Measurements from ENCODE around the gene LOX. TPM values are rescaled to one million over a fixed set of nuclear protein-coding genes. Genes with fewer than 3 reads are reported as not detected.

Gene LOX
- total RNA-seq, 4 donors from 2014 or later = 6.6 to 15.2 (median 12.2) TPM

DNA sequence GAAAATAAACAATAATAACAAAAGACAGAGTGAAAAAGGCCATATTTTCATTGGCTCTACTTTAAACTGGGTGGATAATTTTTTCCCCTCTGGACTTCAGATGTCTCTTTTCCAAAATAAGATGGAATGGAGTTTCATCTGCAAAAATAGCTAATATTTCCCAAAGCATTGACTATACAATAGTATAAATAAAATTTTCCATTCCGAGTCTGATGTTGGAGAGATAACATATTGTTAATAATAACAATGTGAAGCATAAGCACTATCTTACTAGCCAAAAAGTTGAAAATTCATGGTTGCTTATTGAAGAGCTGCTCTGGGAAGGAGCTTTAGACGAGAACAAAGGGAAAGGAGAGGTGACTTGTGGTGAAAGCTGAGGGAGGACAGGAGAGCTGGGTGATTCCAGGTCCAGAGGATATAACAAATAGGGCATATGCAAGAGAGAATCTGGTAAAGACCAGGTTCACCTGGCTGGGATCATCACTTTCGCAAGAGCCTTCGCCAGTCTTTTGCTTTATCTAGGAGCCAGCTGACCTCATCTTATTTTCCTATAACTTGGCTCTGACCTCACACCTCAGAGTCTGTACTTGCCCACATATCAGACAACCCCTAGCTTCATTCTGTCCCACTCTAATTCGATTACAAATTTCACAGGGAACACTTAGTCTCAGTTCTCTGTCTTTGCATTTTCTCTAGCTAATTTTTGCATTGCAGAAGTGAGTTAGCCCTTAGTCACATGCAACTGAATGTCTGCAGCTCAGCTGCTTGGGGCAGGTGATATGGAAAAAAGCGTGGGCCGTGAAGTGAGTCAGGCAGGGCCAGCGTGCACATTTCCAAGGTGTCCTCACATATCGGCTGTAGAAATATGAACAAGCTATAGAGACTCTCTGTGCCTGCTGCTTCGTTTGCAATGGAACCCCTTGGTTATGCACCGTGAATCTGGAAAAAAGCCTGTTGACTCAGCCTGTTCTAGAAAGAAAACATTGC is 43.7 kb upstream of the LOX start:
- no peak for TF ChIP-seq POLR2A (IDR thresholded peaks at IDR 0.05; ENCODE audit: low read depth)
- no peak for TF ChIP-seq EP300 (IDR thresholded peaks at IDR 0.05)
- WGBS = 86% methylated on average over 11 of the region's 11 CpGs
- intact Hi-C loops (cut with DNase I) = no loop called here
- no peak for DNase-seq (ENCODE audit: extremely low spot score)
- H3K4me1 ChIP-seq = peaks cover 0 to 19% (median 15%) of the 10 kb centered on the region in 4 donors
- no peaks in the 10 kb centered on the region for H3K36me3 ChIP-seq
- H3K4me3 ChIP-seq = no peak overlapping the region
- H3K27me3 ChIP-seq = no peaks in the 10 kb centered on the region
- no peaks in the 10 kb centered on the region for H3K9me3 ChIP-seq
- no peak overlapping the region for H3K27ac ChIP-seq (replicated peaks in 1 of 4)

DNA sequence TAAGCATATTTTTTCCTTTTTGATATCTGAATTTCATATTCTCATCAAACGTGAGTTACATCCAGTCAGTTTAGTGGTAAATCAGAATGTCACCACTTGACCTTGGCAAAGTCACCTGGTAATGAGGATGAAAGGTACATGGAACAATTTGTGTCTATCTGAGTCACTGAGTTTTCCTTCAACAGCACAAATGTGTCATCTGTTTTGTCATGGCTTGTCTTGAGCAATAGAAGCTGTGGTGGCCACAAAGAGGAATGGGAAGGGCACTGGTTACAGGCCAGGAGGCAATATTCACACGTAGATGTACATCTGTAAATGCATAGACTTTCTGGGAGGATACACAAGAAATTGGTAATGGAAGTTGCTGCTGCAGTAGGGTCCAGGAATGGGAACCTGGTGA is 42.9 kb upstream of the LOX start:
- H3K27me3 ChIP-seq = no peaks in the 10 kb centered on the region
- intact Hi-C loops (cut with DNase I) = no loop called here
- DNase-seq (ENCODE audit: extremely low spot score) = no peak
- no peaks in the 10 kb centered on the region for H3K9me3 ChIP-seq
- peaks cover 0 to 12% (median 7%) of the 10 kb centered on the region in 4 donors for H3K4me1 ChIP-seq
- TF ChIP-seq POLR2A (IDR thresholded peaks at IDR 0.05; ENCODE audit: low read depth) = no peak
- TF ChIP-seq, protein P1, sequence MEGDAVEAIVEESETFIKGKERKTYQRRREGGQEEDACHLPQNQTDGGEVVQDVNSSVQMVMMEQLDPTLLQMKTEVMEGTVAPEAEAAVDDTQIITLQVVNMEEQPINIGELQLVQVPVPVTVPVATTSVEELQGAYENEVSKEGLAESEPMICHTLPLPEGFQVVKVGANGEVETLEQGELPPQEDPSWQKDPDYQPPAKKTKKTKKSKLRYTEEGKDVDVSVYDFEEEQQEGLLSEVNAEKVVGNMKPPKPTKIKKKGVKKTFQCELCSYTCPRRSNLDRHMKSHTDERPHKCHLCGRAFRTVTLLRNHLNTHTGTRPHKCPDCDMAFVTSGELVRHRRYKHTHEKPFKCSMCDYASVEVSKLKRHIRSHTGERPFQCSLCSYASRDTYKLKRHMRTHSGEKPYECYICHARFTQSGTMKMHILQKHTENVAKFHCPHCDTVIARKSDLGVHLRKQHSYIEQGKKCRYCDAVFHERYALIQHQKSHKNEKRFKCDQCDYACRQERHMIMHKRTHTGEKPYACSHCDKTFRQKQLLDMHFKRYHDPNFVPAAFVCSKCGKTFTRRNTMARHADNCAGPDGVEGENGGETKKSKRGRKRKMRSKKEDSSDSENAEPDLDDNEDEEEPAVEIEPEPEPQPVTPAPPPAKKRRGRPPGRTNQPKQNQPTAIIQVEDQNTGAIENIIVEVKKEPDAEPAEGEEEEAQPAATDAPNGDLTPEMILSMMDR (IDR thresholded peaks at IDR 0.05) = no peak
- no peak for TF ChIP-seq EP300 (IDR thresholded peaks at IDR 0.05)
- no peak for TF ChIP-seq POLR2AphosphoS5 (IDR thresholded peaks at IDR 0.05)
- no peak overlapping the region for H3K4me3 ChIP-seq
- no peaks in the 10 kb centered on the region for H3K36me3 ChIP-seq
- H3K27ac ChIP-seq (replicated peaks in 1 of 4) = no peak overlapping the region
- 82% methylated on average over 2 of the region's 2 CpGs for WGBS

DNA sequence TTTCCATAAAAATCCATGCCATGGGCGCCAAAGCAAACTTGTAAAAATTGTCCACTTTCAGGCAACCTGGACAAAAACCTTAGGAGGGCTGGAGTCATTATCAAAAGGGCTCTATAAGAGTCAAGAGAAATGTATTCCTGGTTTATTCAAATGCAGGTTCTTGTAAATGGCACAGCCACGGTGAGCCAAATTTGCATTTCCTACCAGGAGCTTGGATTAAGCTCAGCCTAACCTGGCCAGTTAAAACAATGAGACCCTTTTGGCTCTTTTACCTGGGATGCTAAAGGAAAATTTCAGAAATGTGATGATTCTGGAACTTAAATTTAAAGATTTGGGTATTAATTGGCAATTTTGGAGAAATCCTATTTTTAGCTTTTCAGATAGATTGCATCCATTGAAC is 42.4 kb upstream of the LOX start:
- Histone ChIP-seq H3K4me1 (peaks cover 0 to 8% (median 2%) of the 10 kb centered on the region in 4 donors), H3K9me3 (no peaks in the 10 kb centered on the region), H3K27me3 (no peaks in the 10 kb centered on the region), H3K36me3 (no peaks in the 10 kb centered on the region), H3K27ac (replicated peaks in 1 of 4) (no peak overlapping the region), H3K4me3 (no peak overlapping the region)
- 100% methylated on average over 2 of the region's 2 CpGs for WGBS
- TF ChIP-seq, protein P1 (IDR thresholded peaks at IDR 0.05) = no peak
- intact Hi-C loops (cut with DNase I) = no loop called here
- no peak for DNase-seq (ENCODE audit: extremely low spot score)

DNA sequence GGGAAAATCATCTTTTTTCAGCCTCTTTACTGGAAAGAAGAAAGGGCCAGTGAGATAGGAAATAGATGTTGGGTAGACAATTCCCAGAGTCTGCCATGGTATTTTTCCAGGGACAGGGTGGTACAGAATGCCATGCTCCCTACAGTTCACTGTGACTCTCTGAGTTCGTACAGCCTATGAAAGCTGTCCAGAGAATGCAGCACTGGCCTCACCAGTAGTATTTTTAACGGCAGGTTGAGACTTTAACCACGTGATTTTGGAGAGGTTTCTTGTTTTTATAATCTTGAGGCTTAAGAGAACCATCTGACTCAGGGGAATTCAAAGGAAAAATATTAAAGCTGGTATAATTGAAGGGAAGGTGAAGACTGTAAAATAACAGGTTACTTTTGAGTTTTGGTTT is 41.1 kb upstream of the LOX start:
- Histone ChIP-seq H3K27me3 (no peaks in the 10 kb centered on the region), H3K27ac (replicated peaks in 1 of 4) (no peak overlapping the region), H3K36me3 (no peaks in the 10 kb centered on the region), H3K9me3 (no peaks in the 10 kb centered on the region), H3K4me3 (no peak overlapping the region), H3K4me1 (peaks cover 0 to 4% (median 0%) of the 10 kb centered on the region in 4 donors)
- WGBS = 78% methylated on average over 3 of the region's 3 CpGs
- no peak for DNase-seq (ENCODE audit: extremely low spot score)
- TF ChIP-seq POLR2A (IDR thresholded peaks at IDR 0.05; ENCODE audit: low read depth) = no peak
- TF ChIP-seq EP300 (IDR thresholded peaks at IDR 0.05) = no peak
- TF ChIP-seq POLR2AphosphoS5 (IDR thresholded peaks at IDR 0.05) = no peak
- TF ChIP-seq, protein P1 (IDR thresholded peaks at IDR 0.05) = no peak
- intact Hi-C loops (cut with DNase I) = no loop called here

DNA sequence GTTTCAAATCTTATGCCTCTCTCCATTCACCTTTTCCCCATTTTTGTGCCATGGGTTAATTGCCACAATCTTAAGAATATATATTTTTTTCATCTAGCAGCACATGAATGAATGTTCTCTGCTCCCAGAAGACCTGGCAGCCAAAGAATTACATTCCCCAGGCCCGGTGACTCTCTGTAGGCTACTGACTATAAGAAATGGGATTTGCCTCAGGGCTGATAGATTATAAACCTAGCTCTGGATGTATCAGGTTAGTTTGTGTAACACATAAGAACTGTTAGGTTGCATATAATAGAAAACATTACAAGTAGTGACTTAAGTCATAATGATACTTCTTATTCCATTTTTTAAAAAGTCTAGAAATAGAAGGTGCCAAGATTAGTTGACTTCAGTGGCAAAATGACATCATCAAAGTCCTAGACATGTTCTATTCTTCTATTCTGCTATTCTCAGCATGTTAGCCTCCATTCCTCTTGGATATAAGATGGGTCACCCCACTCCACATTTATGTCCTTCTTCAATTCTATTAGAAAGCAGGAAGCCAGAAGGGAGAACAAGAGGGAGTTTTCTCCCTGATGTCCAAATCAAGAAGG is 40.4 kb upstream of the LOX start:
- intact Hi-C loops (cut with DNase I) = no loop called here
- H3K36me3 ChIP-seq = no peaks in the 10 kb centered on the region
- no peaks in the 10 kb centered on the region for H3K4me1 ChIP-seq
- WGBS = 100% methylated on average over 1 of the region's 1 CpG
- no peak for DNase-seq (ENCODE audit: extremely low spot score)
- no peaks in the 10 kb centered on the region for H3K9me3 ChIP-seq
- H3K27me3 ChIP-seq = no peaks in the 10 kb centered on the region
- no peak overlapping the region for H3K27ac ChIP-seq (replicated peaks in 1 of 4)
- TF ChIP-seq, protein P1 (IDR thresholded peaks at IDR 0.05) = no peak
- TF ChIP-seq EP300 (IDR thresholded peaks at IDR 0.05) (no peak), POLR2AphosphoS5 (IDR thresholded peaks at IDR 0.05) (no peak), POLR2A (IDR thresholded peaks at IDR 0.05; ENCODE audit: low read depth) (no peak)
- H3K4me3 ChIP-seq = no peak overlapping the region
